Esophagus mucosa (tissue), 1 donor: ENCODE measurements around the gene TRAF2. TPM values are rescaled to one million over a fixed set of nuclear protein-coding genes. Genes with fewer than 3 reads are reported as not detected.
"Not testable (repeated sequence)": the region's sequence is repeated elsewhere in the genome, so short reads cannot be mapped to it uniquely, and the experiment has no call there.

Source experiments
- ATAC-seq: fragments of 200-7000 bp; cut with Tn5 transposase; one replicate; pipeline ENCODE4 v1.9.1; 2020
- total RNA-seq: library from RNA; stranded (reverse); gene quantifications from one replicate; pipeline ENCODE4 v1.2.4, GENCODE V29; 2023
- donor health status: DM: yes; HTN: yes; CAD: no.

TRAF2 gene
- total RNA-seq, 1 donor from 2014 or later = 11.1 TPM

DNA sequence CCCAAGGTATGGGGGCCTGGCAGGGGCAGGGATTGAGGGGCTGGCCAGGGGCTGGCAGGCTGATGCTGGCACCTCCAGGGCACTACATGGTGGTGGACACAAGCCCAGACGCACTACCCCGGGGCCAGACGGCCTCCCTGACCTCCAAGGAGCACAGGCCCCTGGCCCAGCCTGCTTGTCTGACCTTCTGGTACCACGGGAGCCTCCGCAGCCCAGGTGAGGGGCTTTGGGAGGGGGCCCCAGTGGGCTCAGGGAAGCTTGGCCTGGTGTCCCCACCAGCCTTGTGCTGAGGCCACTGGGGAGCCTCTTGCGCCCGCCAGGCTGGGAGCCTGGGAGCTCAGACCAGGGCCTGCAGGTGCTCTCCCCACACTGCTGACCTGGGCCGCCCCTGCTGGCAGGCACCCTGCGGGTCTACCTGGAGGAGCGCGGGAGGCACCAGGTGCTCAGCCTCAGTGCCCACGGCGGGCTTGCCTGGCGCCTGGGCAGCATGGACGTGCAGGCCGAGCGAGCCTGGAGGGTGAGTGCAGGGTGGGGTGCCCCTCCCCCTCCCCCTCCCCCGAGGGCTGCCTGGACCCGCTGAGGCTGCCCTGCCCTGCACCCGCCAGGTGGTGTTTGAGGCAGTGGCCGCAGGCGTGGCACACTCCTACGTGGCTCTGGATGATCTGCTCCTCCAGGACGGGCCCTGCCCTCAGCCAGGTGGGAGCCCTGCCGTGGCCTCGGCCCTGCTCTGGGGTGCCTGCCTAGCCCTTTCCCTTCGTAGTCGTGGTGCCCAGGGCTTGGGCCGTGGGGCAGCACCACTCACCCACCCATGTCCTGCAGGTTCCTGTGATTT is 28.5 kb upstream of the TRAF2 start:
- peak; percentile 45 for ATAC-seq

DNA sequence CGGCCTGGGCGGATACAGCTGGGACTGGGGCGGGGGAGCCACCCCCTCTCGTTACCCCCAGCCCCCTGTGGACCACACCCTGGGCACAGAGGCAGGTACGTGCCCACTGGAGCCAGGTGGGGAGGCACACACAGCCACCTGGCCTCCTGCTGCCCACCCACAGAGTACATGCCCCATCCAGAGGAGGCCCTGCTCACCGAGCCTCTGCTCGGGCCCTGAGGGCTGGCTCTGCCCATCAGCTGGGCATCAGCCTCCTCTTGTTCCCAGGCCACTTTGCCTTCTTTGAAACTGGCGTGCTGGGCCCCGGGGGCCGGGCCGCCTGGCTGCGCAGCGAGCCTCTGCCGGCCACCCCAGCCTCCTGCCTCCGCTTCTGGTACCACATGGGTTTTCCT is 27.9 kb upstream of the TRAF2 start:
- ATAC-seq = peak; percentile 1

DNA sequence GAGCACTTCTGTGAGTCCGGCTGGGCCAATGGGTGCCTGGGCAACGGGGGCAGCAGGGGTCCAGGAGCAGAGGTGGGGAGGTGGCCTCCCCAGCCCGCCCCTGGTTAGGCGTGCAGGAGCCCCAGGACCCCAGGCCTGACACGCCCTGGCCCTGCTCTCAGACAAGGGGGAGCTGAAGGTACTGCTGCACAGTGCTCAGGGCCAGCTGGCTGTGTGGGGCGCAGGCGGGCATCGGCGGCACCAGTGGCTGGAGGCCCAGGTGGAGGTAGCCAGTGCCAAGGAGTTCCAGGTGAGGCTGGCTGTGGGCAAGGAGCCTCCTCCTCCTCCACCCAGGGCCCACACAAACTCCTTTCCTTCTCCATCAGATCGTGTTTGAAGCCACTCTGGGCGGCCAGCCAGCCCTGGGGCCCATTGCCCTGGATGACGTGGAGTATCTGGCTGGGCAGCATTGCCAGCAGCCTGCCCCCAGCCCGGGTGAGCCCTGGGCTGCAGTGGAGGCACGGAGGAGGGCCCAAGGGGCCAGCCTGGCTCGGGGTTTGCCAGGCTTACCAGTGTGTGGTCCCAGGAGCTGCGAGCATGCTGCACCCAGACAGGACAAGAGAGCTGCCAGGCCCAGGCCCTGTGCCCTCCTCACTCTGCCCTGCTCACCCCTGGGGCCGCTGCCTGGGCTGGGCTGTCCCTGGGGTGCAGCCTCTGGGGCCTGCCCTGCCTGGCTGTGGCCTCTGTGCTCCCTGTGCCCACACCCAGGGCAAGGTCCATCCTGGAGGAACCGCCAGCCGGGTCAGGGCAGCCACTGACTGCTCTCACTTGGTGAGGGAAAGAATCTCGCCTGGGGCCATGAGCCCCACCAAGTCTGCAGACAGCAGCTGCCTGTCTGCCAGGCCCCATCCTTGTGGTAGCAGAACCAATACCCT is 27.2 kb upstream of the TRAF2 start:
- ATAC-seq = peak; percentile 26

DNA sequence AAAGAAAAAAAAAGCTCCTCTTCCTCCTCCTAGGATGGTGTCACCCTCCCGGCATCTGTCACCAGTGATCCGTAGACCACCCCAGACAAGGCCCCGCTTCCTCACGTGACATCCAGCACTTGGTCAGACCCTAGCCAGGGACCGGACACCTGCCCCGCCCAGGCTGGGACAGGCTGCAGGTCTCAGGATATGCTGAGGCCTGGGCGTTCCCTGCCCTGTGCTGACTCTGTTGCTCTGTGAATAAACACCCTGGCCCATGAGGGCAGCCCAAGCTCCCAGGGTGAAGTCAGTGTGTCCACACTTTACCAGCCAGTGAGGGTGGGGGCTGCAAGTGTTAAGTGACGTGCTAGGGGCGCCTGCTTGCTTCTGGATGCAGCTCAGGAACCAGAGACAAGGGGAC is 25.8 kb upstream of the TRAF2 start:
- no peak for ATAC-seq

DNA sequence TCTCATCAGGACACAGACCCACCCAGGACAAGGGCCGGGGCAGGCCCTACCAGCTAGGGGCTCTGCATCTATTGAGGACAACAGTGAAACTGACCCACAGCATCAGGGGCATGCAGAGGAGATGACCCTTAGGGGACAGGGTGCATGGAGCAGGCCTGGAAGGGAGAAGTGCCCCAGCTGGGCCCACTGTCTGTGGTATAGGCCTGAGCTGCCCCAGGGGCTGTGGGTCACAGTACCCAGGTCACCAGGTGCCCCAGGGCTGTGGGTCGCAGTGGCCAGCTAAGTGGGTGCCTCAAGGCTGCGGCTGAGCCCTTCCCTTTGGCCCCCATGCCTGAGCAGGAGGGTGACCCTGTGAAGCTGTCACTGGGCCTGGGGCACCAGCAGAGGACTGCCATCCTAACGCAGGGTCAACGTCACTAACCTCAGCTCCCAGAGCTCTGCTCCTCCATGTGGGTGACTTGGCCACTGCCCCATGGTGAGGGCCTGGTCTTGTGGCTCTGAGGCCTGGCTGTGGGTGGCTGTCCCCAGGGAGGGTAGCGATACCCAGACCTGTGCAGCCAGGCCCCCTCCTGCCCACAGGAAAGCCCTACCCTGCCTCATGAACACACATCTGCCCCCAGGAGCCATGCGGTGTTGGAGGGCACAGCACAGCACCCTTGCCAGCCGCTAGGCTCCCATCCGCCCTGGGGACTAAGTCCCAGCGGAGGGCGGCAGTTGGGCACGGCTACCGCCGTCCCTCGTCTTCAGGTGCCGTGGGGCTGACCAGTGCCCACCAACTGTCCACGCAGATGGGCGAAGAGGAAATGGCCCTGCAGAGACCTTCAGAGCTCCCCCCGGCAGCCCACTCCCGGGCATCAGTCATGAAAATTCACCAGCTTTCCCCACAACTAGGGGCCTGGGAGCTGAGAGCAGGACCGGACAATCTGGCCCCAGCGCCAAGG is 25.1 kb upstream of the TRAF2 start:
- ATAC-seq = no peak

DNA sequence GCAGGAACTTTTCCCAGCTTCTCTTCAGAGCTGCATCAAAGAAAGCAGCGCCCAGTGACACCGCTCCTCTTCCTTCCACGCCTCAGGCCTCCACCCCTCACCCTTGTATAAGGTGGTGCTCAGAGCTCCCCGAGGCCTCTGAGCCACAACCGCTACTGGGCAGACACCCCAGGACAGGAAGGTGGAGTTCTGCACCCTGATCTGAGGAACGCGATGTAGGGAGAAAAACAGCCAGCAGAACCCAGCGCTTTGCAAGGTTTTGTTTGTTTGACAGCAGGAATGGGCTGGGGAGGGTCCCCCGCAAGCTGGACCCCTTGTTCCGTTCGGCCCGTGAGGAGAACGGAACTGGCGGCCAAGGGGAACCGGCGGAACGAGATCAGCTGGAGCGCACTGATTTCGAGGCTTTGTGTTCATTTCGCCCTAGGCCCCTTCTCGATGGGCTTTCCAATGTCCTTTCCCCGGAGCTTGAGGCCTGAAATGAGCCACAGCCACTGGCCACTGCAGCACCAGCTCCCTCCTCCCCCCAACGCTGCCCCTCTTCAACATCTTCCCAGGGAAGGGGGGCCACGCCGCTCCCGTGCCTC is 24.4 kb upstream of the TRAF2 start:
- no peak for ATAC-seq

DNA sequence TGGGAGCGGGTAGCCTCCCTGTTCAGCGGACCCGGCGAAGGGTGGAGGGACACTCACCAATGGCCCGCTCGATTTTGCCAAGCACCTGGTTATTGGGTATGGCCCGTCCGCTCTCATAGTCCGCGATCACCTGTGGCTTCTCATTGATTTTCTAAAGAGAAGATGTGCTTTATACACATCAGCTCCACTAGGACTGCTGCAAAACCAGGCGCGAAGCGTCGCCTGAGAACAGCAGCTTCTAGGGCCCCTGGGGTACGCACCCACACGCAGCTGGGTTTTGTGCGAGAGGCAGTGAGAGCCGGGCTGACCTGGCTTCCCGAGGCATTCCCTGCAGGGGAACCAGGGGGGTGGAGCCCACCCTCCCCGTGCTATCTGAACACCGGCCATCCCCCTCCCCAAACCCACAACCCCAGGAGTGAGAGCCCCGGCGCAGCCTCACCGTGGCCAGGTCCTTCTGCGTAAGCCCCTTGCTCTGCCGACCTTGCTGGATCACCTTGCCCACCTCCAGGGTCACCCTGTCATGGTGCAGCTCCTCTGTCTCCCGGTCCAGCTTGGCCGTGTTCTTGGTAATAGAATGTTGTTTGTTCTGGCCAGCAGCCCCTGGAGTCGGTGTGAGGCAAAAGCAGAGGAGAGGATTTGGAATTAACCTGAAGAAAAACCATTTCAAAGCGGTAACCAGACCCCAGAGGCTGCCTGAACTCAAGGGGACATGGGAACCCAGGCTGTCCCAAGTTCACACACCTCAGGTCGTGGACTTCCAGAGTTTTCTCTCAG is 23.3 kb upstream of the TRAF2 start:
- ATAC-seq = no peak

DNA sequence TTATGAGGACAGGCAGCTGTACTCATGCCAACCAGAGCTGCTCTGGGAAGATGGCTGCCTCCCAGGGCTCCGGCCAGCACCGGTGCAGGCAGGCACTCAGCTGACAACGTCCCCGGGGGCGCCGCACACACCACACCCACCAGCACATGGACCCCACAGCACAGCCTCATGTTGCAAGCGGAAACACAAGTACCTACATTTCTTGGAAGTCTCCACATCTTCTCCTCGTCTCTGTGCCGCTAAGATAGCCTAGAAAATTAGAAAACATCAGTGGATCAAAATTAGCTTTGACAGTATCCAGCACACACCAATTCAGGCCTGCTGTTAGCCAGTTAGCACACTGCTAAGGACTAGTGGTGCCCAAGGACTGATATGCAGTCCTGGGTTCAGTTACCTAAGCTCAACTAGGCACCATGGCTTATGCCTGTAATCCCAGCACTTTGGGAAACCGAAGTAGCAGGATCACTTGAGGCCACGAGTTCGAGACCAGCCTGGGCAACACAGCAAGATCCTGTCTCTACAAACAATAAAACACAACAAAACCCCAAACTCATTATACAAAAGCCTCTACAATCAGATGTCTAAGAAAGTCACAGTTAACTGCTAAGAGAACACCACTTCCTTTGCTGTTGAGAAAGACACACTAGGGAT is 22.6 kb upstream of the TRAF2 start:
- no peak for ATAC-seq

DNA sequence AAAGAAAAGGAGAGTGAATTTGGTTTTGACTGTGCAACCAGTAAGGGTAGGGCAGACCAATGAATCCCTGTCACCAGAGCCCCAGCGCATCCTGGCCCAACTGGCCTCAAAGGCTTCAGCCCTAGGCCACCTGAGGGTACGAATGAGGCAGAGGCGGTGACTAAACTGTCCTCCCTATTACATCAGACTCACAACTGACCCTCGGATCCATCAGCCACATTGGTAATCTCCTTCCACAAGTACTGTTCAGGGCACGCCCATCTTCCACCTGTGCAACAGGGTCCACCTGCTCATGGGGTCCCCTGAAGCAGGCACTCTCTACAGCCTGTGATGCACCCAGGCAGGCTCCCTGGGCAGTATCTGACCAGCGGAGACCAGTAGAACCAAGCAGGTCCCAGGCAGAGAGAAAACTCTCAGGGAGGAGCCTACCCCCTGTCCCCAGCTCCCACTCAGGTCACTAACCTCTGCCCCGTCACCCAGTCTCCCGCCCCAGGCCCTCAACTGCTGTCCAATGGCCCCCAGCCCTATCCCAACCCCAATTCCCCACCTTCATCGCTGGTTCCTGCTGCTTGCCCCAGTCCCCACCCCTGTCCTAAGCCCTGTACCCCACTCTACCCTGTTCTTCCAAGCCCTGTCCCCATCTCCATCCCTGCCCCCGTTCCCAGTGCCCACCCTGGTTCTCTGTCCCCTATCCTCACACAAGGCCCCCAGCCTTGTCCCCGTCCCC is 21.1 kb upstream of the TRAF2 start:
- peak; percentile 8 for ATAC-seq

DNA sequence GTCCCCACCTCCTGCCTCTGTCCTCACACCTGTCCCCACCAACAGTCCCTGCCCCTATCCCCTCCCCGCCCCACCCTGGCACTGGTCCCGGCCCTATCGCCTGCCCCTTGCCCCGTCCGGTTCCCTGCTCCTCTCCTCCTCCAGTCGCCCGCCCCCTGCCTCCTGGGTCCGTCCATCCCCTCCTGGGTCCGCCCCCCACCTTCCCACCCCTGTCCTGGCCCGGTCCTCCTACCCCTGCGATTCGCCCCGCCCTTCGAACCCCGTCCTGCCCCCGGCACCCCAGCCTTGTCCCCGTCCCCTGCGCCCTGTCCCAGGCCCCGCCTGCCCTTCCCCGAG is 20.6 kb upstream of the TRAF2 start:
- ATAC-seq = peak; percentile 30

DNA sequence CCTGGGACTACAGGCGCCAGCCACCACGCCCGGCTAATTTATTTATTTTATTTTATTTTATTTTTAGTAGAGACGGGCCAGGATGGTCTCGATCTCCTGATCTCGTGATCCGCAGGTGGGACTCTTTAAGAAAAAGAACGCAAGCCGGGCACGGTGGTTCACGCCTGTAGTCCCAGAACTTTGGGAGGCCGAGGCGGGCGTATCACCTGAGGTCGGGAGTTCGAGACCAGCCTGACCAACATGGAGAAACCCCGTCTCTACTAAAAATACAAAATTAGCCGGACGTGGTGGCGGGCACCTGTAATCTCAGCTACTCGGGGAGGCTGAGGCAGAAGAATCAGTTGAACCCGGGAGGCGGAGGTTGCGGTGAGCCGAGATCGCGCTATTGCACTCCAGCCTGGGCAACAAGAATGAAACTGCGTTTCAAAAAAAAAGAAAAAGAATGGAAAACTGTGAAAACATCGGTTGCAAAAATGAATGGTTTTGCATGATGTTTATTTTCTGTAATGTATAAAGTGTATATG is 19.4 kb upstream of the TRAF2 start:
- not testable (repeated sequence) for ATAC-seq

DNA sequence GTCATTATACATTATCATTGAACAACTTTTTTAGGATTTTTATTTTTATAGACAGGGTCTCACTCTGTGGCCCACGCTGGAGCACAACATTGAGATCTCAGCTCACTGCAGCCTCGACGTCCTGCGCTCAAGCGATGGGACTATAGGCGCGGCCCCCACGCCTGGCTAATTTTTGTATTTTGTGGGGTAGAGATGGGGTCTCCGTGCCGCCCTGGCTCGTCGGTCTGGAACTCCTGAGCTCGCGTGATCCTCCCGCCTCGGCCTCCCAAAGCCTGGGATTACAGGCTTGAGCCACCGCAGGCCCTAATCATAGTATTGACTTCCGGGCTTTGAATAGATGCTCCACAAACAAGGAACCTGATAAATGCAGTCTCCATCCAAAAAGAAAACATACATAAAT is 18.8 kb upstream of the TRAF2 start:
- no peak for ATAC-seq

DNA sequence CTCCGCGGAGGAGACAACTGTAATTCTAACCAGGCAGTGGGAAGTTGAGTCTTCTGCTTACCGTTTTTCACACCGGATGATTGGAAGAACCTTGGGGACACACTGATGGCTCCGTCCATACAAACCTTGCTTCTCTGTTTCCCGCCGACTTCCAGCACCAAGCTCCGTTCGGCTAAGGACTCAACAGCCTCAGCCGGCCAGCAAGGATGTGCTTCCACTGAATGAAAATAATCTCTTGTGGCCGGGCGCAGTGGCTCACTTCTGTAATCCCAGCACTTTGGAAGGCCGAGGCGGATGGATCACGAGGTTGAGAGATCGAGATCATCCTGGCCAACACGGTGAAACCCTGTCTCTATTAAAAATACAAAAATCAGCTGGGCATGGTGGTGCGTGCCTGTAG is 18.4 kb upstream of the TRAF2 start:
- no peak for ATAC-seq

DNA sequence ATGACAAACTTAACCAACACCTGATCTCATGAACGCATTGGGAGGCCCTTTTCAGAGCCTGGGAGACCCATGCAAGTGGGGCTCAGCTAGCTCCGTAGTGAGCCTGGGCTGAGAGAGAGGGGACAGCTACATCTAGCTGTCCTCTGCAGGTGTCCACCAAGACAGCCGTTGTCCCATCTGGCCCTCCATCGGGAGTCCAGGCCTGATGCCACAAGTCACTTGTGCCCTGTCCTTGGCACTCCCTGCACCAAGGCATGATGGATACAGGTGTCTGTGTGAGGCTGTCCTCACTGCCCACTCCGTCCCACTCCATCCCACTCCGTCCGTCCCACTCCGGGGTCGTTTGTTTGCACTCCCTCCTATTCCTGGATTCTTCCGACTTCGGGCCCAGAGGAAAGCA is 17.7 kb upstream of the TRAF2 start:
- ATAC-seq = no peak

DNA sequence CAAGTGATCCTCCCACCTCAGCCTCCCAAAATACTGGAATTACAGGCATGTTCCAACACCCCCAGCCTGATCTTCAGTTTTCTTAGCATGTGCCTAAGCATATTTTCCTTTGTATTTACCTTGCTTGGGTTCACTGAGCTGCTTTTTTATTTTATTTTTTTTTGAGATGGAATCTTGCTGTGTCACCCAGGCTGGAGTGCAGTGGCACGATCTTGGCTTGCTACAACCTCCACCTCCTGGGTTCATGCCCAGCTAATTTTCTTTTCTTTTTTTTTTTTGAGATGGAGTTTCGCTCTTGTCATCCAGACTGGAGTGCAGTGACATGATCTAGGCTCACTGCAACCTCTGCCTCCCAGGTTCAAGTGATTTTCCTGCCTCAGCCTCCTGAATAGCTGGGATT is 16.7 kb upstream of the TRAF2 start:
- ATAC-seq = not testable (repeated sequence)

DNA sequence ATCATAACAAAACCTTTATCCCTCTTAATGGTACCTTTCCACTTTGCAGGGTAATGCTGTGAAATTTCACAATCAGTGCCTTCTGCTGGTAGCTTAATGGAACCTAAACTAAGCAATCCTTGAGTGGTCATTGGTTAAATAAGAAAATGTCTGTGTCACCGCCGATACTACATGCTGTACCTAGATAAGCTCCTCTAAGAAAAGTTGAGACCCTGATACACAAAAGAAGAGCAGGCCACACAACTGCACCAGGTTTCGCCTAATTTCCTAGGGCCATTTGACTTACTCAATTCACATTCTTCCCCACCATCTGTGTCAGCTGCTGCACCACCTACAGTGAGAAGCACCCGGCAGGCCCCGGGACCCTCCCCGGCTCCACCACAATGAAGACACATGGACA is 11.2 kb upstream of the TRAF2 start:
- ATAC-seq = no peak

DNA sequence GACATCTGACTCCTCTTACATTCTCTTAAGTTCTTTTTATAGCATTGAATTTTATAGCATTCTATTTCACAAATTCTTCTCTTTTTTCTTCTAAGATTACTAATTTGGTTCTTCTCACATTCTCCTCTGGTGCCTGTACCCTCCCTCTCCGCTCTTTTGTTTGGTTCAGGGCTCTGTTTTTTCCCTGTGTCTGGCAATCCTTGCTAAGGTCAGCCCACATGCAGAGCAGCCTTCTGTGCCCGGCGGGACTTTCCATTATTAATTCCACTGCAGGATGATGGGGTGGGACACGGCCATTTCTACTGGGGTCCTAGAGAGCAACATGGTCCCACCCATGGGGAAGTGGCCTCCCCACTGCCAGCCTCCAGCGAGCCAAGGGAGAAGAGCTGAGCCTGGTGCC is 9.8 kb upstream of the TRAF2 start:
- ATAC-seq = peak; percentile 7

DNA sequence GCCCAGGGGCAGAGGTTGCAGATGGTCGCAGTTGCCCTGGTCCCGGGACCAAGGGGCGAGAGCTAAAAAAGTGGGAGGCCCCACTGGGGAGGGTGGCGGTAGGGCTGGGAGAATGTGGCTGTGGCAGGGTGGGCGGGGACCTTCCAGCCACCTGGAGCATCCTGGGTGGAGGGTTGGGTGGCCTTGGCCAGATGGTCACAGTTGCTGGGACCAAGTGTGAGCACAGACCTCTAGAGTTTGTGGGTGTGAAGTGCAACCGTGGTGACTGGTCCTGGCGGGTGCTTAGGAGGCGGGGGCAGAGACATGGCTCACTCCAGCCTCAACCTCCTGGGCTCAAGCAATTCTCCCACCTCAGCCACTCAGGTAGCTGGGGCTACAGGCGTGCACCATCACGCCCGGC is 5.7 kb upstream of the TRAF2 start:
- no peak for ATAC-seq

DNA sequence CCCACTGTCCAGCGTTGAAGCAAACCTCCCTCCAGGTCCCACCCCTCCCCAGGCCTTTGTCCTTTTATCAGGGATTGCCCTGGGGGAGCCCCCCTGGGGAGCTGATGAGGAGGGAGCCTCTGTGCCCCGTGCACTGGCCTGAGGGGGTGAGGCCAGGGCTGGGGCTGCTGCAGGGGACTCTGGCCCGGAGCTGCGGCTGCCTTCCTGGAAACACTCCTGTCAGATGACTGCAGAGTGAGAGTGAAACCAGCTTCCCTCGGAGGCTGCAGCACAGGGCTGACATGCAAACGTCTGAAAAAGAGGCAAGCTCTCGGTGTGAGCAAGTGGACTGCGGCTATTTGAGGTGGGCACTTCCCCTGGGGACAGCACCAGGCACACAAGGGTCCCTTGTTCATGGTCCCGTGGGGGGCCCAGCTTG is 4.6 kb upstream of the TRAF2 start:
- peak; percentile 17 for ATAC-seq
